Activated naive CD8-positive, alpha-beta T cell treated with anti-CD3 and anti-CD28 coated beads for 36 hours (primary cell): ENCODE measurements around the gene SERHL2. TPM values are rescaled to one million over a fixed set of nuclear protein-coding genes. Genes with fewer than 3 reads are reported as not detected.
A peak's percentile ranks its signal among the peaks of the same experiment; 100 is the strongest.
"Not testable (repeated sequence)": the region's sequence is repeated elsewhere in the genome, so short reads cannot be mapped to it uniquely, and the experiment has no call there.

Experiments used
- DNase-seq: peaks from one replicate; pipeline ENCODE4 v3.0.0; 2021
- H3K27ac Mint-ChIP-seq: one replicate; pipeline ENCODE4 v1.8.0; 2022; ENCODE audit warnings: mild to moderate bottlenecking, moderate library complexity, mixed read lengths
- H3K27me3 Mint-ChIP-seq: one replicate; pipeline ENCODE4 v1.8.0; 2022; ENCODE audit warnings: mild to moderate bottlenecking, mixed read lengths
- H3K36me3 Mint-ChIP-seq: one replicate; pipeline ENCODE4 v1.8.0; 2021; ENCODE audit warnings: mild to moderate bottlenecking, mixed read lengths
- H3K4me1 Mint-ChIP-seq: one replicate; pipeline ENCODE4 v1.8.0; 2021; ENCODE audit warnings: mixed read lengths
- H3K4me3 Mint-ChIP-seq: one replicate; pipeline ENCODE4 v1.8.0; 2022; ENCODE audit warnings: mild to moderate bottlenecking, moderate library complexity, mixed read lengths
- H3K9me3 Mint-ChIP-seq: one replicate; pipeline ENCODE4 v1.8.0; 2022; ENCODE audit warnings: mixed read lengths
- total RNA-seq, 2 experiments: library from RNA; stranded (reverse); gene quantifications; one replicate each; pipeline ENCODE4 v1.2.3, GENCODE V29; 2021

SERHL2 gene
- total RNA-seq, result 1 to 10 TPM; 2.1 to 2.3 TPM

- H3K36me3 Mint-ChIP-seq, result no peaks in the 10 kb centered on the region
- peak; percentile 89 for DNase-seq
- no peaks in the 10 kb centered on the region for H3K27me3 Mint-ChIP-seq
- H3K4me1 Mint-ChIP-seq, result peaks cover 10% of the 10 kb centered on the region
- H3K27ac Mint-ChIP-seq, result peak within 1 kb of the TSS; percentile 60
- H3K4me3 Mint-ChIP-seq, result peak within 1 kb of the TSS; percentile 80
- H3K9me3 Mint-ChIP-seq, result no peaks in the 10 kb centered on the region
Measured at GRCh38 chr22:42553475-42554361, at the start of gene SERHL2. SERHL2 (plus strand) TSS chr22:42553956; CDS start chr22:42554021, 65 bp downstream.

- H3K9me3 Mint-ChIP-seq, H3K4me3 Mint-ChIP-seq, DNase-seq, H3K27me3 Mint-ChIP-seq, H3K4me1 Mint-ChIP-seq, H3K36me3 Mint-ChIP-seq, H3K27ac Mint-ChIP-seq: not testable (repeated sequence)
Measured at GRCh38 chr22:42508327-42508974, 45.3 kb upstream of the SERHL2 start.

GRCh38 chr22:42508975-42509364, 44.8 kb upstream of the SERHL2 start:
- H3K27me3 Mint-ChIP-seq, H3K27ac Mint-ChIP-seq, H3K4me3 Mint-ChIP-seq, H3K36me3 Mint-ChIP-seq, DNase-seq, H3K4me1 Mint-ChIP-seq, H3K9me3 Mint-ChIP-seq: not testable (repeated sequence)

- H3K4me1 Mint-ChIP-seq, result no peaks in the 10 kb centered on the region
- H3K36me3 Mint-ChIP-seq, result peaks cover 3% of the 10 kb centered on the region
- no peaks in the 10 kb centered on the region for H3K27me3 Mint-ChIP-seq
- DNase-seq, result no peak
- no peaks in the 10 kb centered on the region for H3K9me3 Mint-ChIP-seq
- H3K27ac Mint-ChIP-seq, result peak overlapping the region; percentile 3
- no peak overlapping the region for H3K4me3 Mint-ChIP-seq
Measured at GRCh38 chr22:42509548-42509947, 44.2 kb upstream of the SERHL2 start.

GRCh38 chr22:42511401-42511891, 42.3 kb upstream of the SERHL2 start:
- no peaks in the 10 kb centered on the region for H3K27me3 Mint-ChIP-seq
- H3K4me1 Mint-ChIP-seq, result no peaks in the 10 kb centered on the region
- H3K27ac Mint-ChIP-seq, result peak overlapping the region; percentile 7
- no peaks in the 10 kb centered on the region for H3K9me3 Mint-ChIP-seq
- DNase-seq, result no peak
- H3K36me3 Mint-ChIP-seq, result peaks cover 3% of the 10 kb centered on the region
- no peak overlapping the region for H3K4me3 Mint-ChIP-seq

- H3K27me3 Mint-ChIP-seq, H3K9me3 Mint-ChIP-seq, H3K4me3 Mint-ChIP-seq, H3K36me3 Mint-ChIP-seq, H3K4me1 Mint-ChIP-seq, DNase-seq: not testable (repeated sequence)
- peak overlapping the region; percentile 8 for H3K27ac Mint-ChIP-seq
Measured at GRCh38 chr22:42512273-42512990, 41.3 kb upstream of the SERHL2 start.

- H3K27ac Mint-ChIP-seq, H3K4me1 Mint-ChIP-seq, H3K9me3 Mint-ChIP-seq, H3K27me3 Mint-ChIP-seq, H3K4me3 Mint-ChIP-seq, DNase-seq: not testable (repeated sequence)
- peaks cover 14% of the 10 kb centered on the region for H3K36me3 Mint-ChIP-seq
Measured at GRCh38 chr22:42514331-42514730, 39.4 kb upstream of the SERHL2 start.

- peaks cover 14% of the 10 kb centered on the region for H3K36me3 Mint-ChIP-seq
- peak overlapping the region; percentile 38 for H3K27ac Mint-ChIP-seq
- not testable (repeated sequence) for H3K27me3 Mint-ChIP-seq, H3K9me3 Mint-ChIP-seq, DNase-seq, H3K4me1 Mint-ChIP-seq, H3K4me3 Mint-ChIP-seq
Measured at GRCh38 chr22:42515304-42515703, 38.5 kb upstream of the SERHL2 start.

- no peak overlapping the region for H3K27ac Mint-ChIP-seq
- peaks cover 8% of the 10 kb centered on the region for H3K4me1 Mint-ChIP-seq
- no peak overlapping the region for H3K4me3 Mint-ChIP-seq
- H3K27me3 Mint-ChIP-seq, result no peaks in the 10 kb centered on the region
- no peaks in the 10 kb centered on the region for H3K9me3 Mint-ChIP-seq
- DNase-seq, result no peak
- peaks cover 14% of the 10 kb centered on the region for H3K36me3 Mint-ChIP-seq
Measured at GRCh38 chr22:42515896-42516295, 37.9 kb upstream of the SERHL2 start.

GRCh38 chr22:42517103-42517502, 36.7 kb upstream of the SERHL2 start:
- peaks cover 11% of the 10 kb centered on the region for H3K36me3 Mint-ChIP-seq
- not testable (repeated sequence) for H3K27me3 Mint-ChIP-seq, H3K9me3 Mint-ChIP-seq, H3K27ac Mint-ChIP-seq, DNase-seq, H3K4me1 Mint-ChIP-seq
- H3K4me3 Mint-ChIP-seq, result peak overlapping the region; percentile 71

GRCh38 chr22:42518638-42519524, 34.9 kb upstream of the SERHL2 start:
- Mint-ChIP-seq H3K4me3 (peak overlapping the region; percentile 98), H3K27ac (peak overlapping the region; percentile 98), H3K36me3 (peaks cover 11% of the 10 kb centered on the region)
- not testable (repeated sequence) for DNase-seq, H3K9me3 Mint-ChIP-seq, H3K4me1 Mint-ChIP-seq, H3K27me3 Mint-ChIP-seq

- peak within 1 kb of the TSS; percentile 98 for H3K4me3 Mint-ChIP-seq
- H3K9me3 Mint-ChIP-seq, result no peaks in the 10 kb centered on the region
- DNase-seq, result peak; percentile 90
- H3K27ac Mint-ChIP-seq, result peak within 1 kb of the TSS; percentile 98
- H3K36me3 Mint-ChIP-seq, result peaks cover 11% of the 10 kb centered on the region
- H3K27me3 Mint-ChIP-seq, result no peaks in the 10 kb centered on the region
- H3K4me1 Mint-ChIP-seq, result peaks cover 8% of the 10 kb centered on the region
Measured at GRCh38 chr22:42519525-42520401, 34.0 kb upstream of the SERHL2 start, which contains the start of gene RRP7A. RRP7A (minus strand) TSS chr22:42519796; CDS start chr22:42519786, 10 bp downstream.

GRCh38 chr22:42521228-42521546, 32.6 kb upstream of the SERHL2 start:
- Mint-ChIP-seq H3K4me3 (peak overlapping the region; percentile 22), H3K27me3 (no peaks in the 10 kb centered on the region), H3K36me3 (peaks cover 11% of the 10 kb centered on the region), H3K27ac (no peak overlapping the region), H3K4me1 (peaks cover 9% of the 10 kb centered on the region), H3K9me3 (no peaks in the 10 kb centered on the region)
- no peak for DNase-seq

- Mint-ChIP-seq H3K27me3 (no peaks in the 10 kb centered on the region), H3K9me3 (no peaks in the 10 kb centered on the region), H3K27ac (no peak overlapping the region), H3K4me1 (peaks cover 9% of the 10 kb centered on the region), H3K36me3 (peaks cover 9% of the 10 kb centered on the region), H3K4me3 (no peak overlapping the region)
- DNase-seq, result no peak
Measured at GRCh38 chr22:42522546-42522945, 31.2 kb upstream of the SERHL2 start.
